Measurements from ENCODE around the gene TCERG1L.

TCERG1L gene

GRCh38 chr10:131186547-131187253 is 124.8 kb downstream of the TCERG1L start:
- no peak for TF ChIP-seq CTCF (conservative IDR thresholded peaks at IDR 0.05; ENCODE audit: control insufficient read depth, insufficient read depth, low read depth, low read length)

GRCh38 chr10:131184503-131184902 is 127.0 kb downstream of the TCERG1L start:
- no peak for DNase-seq (ENCODE audit: low read depth)
- H3K4me3 ChIP-seq (ENCODE audit: control insufficient read depth, low read depth, low read length): no peak overlapping the region
- TF ChIP-seq CTCF (conservative IDR thresholded peaks at IDR 0.05; ENCODE audit: control insufficient read depth, insufficient read depth, low read depth, low read length): no peak

More at GRCh38 chr10:131186547-131187253, 124.8 kb downstream of the TCERG1L start:
- no peak overlapping the region for H3K4me3 ChIP-seq (ENCODE audit: control insufficient read depth, low read depth, low read length)
- DNase-seq (ENCODE audit: low read depth): no peak

GRCh38 chr10:131183546-131184045 is 127.9 kb downstream of the TCERG1L start:
- TF ChIP-seq CTCF (conservative IDR thresholded peaks at IDR 0.05; ENCODE audit: control insufficient read depth, insufficient read depth, low read depth, low read length): no peak
- no peak overlapping the region for H3K4me3 ChIP-seq (ENCODE audit: control insufficient read depth, low read depth, low read length)
- no peak for DNase-seq (ENCODE audit: low read depth)

GRCh38 chr10:131181456-131181855 is 130.1 kb downstream of the TCERG1L start:
- no peak for DNase-seq (ENCODE audit: low read depth)
- H3K4me3 ChIP-seq (ENCODE audit: control insufficient read depth, low read depth, low read length): no peak overlapping the region
- TF ChIP-seq CTCF (conservative IDR thresholded peaks at IDR 0.05; ENCODE audit: control insufficient read depth, insufficient read depth, low read depth, low read length): no peak

- no peak for TF ChIP-seq CTCF (conservative IDR thresholded peaks at IDR 0.05; ENCODE audit: control insufficient read depth, insufficient read depth, low read depth, low read length)
- no peak for DNase-seq (ENCODE audit: low read depth)
- H3K4me3 ChIP-seq (ENCODE audit: control insufficient read depth, low read depth, low read length): no peak overlapping the region
These were observed 130.6 kb downstream of the TCERG1L start for GRCh38 chr10:131180740-131181415.

GRCh38 chr10:131180086-131180485 is 131.4 kb downstream of the TCERG1L start:
- no peak overlapping the region for H3K4me3 ChIP-seq (ENCODE audit: control insufficient read depth, low read depth, low read length)
- no peak for DNase-seq (ENCODE audit: low read depth)
- TF ChIP-seq CTCF (conservative IDR thresholded peaks at IDR 0.05; ENCODE audit: control insufficient read depth, insufficient read depth, low read depth, low read length): no peak

Measured in fibroblast of mammary gland (primary cell).